HG02884 (cell line): ENCODE results near the gene KRTAP4-4.

ENCODE experiments used
- ATAC-seq: cut with Tn5 transposase; IDR thresholded peaks from one replicate; pipeline ENCODE4 v1.9.1; 2021; ENCODE audit warnings: mild to moderate bottlenecking, moderate library complexity; ENCODE audit not compliant: unreplicated experiment

KRTAP4-4 gene

DNA sequence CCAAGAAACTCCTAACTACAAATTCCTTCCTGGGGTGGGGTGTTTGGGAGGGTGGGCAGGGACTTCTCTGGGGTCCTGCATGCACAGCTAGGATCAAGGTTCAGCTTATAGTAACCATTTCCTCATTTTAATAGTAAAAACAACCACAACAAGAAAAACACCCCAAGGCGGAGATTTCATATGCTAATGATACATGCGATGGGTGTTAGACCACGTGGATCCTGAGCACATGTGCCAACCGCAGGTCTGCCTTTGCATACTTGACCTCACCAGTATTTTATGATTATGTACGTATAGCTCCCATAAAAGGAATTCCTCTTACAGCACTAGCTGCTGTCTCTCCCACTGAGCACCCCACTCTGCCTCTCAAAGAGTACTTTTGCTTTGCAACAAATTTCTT lies 44.3 kb downstream of the KRTAP4-4 start:
- no peak for ATAC-seq

DNA sequence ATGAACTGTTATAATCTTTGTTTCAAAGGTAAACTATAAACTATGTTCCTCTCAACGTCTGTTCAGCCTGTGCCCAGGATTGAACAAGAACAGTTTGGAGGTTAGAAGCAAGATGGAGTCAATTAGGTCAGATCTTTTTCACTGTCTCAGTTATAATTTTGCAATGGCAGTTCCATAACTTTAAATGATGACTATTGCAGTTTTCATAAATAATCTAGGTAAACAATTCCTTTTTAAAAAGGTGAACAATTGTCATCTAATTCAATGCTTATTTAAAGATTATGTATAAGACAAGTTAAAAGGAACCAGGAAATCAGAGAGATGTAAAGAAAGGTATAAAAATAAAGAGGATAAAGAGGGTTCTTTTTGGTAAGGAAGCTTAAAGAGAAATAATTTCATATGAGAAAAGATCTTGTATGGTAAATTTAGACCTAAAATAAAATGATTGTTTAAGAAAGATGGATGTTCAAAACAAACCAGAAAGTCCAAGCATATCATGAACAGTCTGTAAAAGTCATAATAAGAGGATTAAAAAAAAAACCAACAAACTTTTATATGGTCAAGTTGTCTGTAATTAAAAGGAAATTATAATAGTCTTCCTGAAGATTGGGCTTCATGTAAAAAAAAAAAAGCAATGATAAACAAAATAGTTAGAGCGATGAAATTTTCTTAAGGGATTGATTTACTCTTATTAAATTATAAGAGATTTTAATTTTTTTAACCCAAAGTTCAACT lies 49.2 kb downstream of the KRTAP4-4 start:
- no peak for ATAC-seq
